ENCODE measurements around the gene SYNDIG1L.

GRCh38 chr14:74403619-74404417 is 22.2 kb downstream of the SYNDIG1L start:
- no peak for TF ChIP-seq CTCF (conservative IDR thresholded peaks at IDR 0.05 in 1 of 2, IDR thresholded peaks at IDR 0.05 in 1 of 2; ENCODE audit: extremely low read depth in 1 of 2, insufficient read depth in 1 of 2, low read depth in 1 of 2, low read length in 2 of 2)
- TF ChIP-seq EZH2 (IDR thresholded peaks at IDR 0.05; ENCODE audit: borderline replicate concordance, low read length) = no peak
